ENCODE measurements around the gene HIC1.

DNA sequence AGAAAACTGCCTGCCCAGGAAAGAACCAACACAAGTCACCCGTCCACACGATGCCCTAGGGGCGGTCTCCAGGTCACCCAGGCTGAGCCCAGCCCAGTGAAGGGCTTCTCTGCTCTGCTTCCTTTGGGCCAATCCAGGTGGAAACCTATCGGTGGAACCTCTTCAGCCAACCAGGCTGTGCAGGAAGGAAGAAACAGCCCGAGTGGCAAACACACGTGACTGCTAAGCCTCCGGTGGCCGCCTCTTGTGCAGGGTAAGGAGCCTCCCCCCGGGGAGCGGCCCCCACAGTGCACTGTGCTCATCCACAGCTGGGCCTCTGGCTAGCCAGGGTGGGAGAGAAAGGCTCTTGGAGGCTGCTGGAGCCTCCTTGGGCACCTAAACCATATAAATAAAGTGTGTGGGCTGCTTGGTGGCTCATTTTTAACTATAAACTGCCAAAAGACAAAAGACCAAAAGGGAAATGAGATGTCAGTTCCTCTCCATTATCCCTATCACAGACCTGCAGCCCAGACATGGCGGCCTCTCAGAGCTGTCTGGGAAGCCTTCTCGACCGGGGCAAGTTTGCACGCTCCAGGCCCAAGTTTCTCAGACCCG lies 32.2 kb upstream of the HIC1 start:
- TF ChIP-seq TOX (CRISPR knock-in tag; IDR thresholded peaks at IDR 0.05; ENCODE audit: borderline replicate concordance) (no peak), OSR1 (CRISPR knock-in tag; IDR thresholded peaks at IDR 0.05) (no peak), SNAI2 (CRISPR knock-in tag; IDR thresholded peaks at IDR 0.05) (no peak), ZNF8 (CRISPR knock-in tag; IDR thresholded peaks at IDR 0.05) (no peak)
- TF ChIP-seq, protein P1, sequence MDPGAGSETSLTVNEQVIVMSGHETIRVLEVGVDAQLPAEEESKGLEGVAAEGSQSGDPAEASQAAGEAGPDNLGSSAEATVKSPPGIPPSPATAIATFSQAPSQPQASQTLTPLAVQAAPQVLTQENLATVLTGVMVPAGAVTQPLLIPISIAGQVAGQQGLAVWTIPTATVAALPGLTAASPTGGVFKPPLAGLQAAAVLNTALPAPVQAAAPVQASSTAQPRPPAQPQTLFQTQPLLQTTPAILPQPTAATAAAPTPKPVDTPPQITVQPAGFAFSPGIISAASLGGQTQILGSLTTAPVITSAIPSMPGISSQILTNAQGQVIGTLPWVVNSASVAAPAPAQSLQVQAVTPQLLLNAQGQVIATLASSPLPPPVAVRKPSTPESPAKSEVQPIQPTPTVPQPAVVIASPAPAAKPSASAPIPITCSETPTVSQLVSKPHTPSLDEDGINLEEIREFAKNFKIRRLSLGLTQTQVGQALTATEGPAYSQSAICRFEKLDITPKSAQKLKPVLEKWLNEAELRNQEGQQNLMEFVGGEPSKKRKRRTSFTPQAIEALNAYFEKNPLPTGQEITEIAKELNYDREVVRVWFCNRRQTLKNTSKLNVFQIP (CRISPR knock-in tag; IDR thresholded peaks at IDR 0.05; ENCODE audit: borderline replicate concordance, low read depth): no peak
- TF ChIP-seq, protein P2, sequence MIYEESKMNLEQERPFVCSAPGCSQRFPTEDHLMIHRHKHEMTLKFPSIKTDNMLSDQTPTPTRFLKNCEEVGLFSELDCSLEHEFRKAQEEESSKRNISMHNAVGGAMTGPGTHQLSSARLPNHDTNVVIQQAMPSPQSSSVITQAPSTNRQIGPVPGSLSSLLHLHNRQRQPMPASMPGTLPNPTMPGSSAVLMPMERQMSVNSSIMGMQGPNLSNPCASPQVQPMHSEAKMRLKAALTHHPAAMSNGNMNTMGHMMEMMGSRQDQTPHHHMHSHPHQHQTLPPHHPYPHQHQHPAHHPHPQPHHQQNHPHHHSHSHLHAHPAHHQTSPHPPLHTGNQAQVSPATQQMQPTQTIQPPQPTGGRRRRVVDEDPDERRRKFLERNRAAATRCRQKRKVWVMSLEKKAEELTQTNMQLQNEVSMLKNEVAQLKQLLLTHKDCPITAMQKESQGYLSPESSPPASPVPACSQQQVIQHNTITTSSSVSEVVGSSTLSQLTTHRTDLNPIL (CRISPR knock-in tag; IDR thresholded peaks at IDR 0.05; ENCODE audit: low read depth): no peak
- TF ChIP-seq, protein P3, sequence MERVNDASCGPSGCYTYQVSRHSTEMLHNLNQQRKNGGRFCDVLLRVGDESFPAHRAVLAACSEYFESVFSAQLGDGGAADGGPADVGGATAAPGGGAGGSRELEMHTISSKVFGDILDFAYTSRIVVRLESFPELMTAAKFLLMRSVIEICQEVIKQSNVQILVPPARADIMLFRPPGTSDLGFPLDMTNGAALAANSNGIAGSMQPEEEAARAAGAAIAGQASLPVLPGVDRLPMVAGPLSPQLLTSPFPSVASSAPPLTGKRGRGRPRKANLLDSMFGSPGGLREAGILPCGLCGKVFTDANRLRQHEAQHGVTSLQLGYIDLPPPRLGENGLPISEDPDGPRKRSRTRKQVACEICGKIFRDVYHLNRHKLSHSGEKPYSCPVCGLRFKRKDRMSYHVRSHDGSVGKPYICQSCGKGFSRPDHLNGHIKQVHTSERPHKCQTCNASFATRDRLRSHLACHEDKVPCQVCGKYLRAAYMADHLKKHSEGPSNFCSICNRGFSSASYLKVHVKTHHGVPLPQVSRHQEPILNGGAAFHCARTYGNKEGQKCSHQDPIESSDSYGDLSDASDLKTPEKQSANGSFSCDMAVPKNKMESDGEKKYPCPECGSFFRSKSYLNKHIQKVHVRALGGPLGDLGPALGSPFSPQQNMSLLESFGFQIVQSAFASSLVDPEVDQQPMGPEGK (CRISPR knock-in tag; IDR thresholded peaks at IDR 0.05; ENCODE audit: borderline replicate concordance): no peak
- TF ChIP-seq, protein P4, sequence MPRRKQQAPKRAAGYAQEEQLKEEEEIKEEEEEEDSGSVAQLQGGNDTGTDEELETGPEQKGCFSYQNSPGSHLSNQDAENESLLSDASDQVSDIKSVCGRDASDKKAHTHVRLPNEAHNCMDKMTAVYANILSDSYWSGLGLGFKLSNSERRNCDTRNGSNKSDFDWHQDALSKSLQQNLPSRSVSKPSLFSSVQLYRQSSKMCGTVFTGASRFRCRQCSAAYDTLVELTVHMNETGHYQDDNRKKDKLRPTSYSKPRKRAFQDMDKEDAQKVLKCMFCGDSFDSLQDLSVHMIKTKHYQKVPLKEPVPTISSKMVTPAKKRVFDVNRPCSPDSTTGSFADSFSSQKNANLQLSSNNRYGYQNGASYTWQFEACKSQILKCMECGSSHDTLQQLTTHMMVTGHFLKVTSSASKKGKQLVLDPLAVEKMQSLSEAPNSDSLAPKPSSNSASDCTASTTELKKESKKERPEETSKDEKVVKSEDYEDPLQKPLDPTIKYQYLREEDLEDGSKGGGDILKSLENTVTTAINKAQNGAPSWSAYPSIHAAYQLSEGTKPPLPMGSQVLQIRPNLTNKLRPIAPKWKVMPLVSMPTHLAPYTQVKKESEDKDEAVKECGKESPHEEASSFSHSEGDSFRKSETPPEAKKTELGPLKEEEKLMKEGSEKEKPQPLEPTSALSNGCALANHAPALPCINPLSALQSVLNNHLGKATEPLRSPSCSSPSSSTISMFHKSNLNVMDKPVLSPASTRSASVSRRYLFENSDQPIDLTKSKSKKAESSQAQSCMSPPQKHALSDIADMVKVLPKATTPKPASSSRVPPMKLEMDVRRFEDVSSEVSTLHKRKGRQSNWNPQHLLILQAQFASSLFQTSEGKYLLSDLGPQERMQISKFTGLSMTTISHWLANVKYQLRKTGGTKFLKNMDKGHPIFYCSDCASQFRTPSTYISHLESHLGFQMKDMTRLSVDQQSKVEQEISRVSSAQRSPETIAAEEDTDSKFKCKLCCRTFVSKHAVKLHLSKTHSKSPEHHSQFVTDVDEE (CRISPR knock-in tag; IDR thresholded peaks at IDR 0.05): no peak
